GM11168 (cell line): ENCODE results near the gene CRYBA4.

Experiments used
- in situ Hi-C: fragments of 300-500 bp; cut with MboI; formaldehyde crosslinking; loops from one replicate; pipeline ENCODE4 v1.12.0; 2022; ENCODE audit warnings: low sequenced_read_pairs; ENCODE audit not compliant: unreplicated experiment

Gene CRYBA4

GRCh38 chr22:26658161-26658560, 36.4 kb downstream of the CRYBA4 start:
- in situ Hi-C loops: loop anchor here (25.0 kb wide), 1 partner anchor 271 kb away; no protein-coding TSS in a partner anchor

GRCh38 chr22:26658671-26659478, 37.1 kb downstream of the CRYBA4 start:
- in situ Hi-C loops: loop anchor here (25.0 kb wide), 1 partner anchor 272 kb away; no protein-coding TSS in a partner anchor

DNA sequence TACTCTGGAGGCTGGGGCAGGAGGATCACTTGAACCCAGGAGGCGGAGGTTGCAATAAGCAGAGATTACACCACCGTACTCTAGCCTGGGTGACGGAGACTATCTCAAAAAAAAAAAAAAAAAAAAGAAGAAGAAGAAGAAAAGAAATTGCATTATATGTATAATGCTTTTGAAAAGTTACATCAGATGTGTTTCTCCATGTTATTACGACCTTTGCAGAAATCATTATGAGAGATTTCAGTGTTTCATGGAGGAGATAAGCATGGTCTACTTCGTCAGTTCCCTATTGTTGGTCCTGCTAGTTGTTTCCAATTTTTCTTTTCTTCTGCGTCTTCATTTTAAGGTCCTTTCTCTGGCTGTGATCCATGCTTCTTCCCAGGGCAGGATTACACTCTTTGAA, 38.6 kb downstream of the CRYBA4 start:
- in situ Hi-C loops: loop anchor here (10.0 to 25.0 kb wide), 2 partner anchors 156 to 273 kb away; no protein-coding TSS in a partner anchor

GRCh38 chr22:26660961-26661578, 39.3 kb downstream of the CRYBA4 start:
- in situ Hi-C loops: loop anchor here (10.0 to 25.0 kb wide), 2 partner anchors 156 to 274 kb away; no protein-coding TSS in a partner anchor

DNA sequence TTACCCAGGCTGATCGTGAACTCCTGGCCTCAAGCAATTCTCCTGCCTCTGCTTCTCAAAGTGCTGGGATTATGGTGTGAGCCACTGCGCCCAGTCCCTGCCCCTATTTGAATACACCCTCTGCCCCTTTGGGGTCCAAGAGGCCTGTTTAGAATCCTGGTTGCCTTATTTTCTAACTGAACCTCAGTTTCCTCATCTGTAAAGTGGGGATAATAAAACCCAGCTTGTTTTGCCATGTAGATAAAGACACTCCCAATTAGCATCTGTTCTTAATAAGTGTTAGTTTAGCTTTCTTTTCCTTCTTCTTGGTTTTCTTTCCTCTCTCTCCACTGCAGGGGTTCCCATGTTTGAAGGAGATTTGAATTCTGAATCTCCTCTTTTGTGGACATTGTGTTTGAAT, 40.4 kb downstream of the CRYBA4 start:
- in situ Hi-C loops: loop anchor here (10.0 to 25.0 kb wide), 2 partner anchors 157 to 275 kb away; no protein-coding TSS in a partner anchor

DNA sequence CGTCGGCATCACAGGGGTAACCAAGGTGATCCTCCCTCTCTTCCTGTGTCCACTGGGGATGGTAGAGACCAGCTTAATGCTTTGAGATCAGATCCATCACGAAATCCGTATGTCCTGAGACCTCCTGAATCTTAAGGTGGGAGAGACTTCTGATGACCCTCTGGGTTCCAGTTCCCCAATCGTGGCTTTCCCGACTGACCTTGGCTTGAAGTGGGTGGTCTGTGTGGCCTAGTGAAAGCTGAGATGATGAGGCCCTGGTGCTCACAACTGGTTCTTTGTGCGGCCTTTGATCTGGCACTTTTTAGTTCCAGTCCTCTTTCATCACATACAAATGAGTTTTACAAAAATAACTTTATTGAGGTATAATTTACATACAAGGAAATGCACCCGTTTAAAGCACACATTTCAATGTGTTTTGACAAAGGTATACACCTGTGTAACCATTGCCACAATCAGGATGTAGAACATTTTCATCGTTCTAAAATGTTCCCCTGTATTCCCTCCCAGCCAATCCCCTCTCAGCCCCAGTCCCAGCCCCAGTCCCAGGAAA, 41.7 kb downstream of the CRYBA4 start:
- in situ Hi-C loops: loop anchor here (10.0 to 25.0 kb wide), 2 partner anchors 159 to 276 kb away; no protein-coding TSS in a partner anchor

- in situ Hi-C loops: loop anchor here (10.0 to 25.0 kb wide), 2 partner anchors 161 to 279 kb away; no protein-coding TSS in a partner anchor
These were observed 44.1 kb downstream of the CRYBA4 start for GRCh38 chr22:26665813-26666231.

DNA sequence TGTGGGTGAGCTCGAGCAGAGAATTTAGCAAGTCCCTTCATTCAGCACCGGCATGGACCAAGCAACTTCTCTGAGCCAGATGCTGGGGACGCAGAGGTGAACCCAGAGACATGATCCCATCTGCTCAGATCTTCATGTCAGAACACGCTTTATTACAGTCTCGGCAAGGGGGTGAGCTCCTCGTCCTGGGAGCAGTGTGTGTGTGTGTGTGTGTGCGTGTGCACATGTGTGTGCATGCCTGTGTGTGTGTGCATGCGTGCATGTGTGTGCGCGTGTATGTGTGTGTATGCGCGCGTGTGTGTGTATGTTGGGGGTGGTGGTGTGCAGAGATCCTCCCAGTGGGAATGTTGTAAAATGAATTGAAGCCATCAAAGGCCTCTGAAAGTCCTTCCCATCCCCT, 45.4 kb downstream of the CRYBA4 start:
- in situ Hi-C loops: loop anchor here (10.0 to 25.0 kb wide), 2 partner anchors 162 to 280 kb away; no protein-coding TSS in a partner anchor

GRCh38 chr22:26669060-26669481, 47.3 kb downstream of the CRYBA4 start:
- in situ Hi-C loops: loop anchor here (10.0 to 25.0 kb wide), 2 partner anchors 164 to 282 kb away; no protein-coding TSS in a partner anchor

- in situ Hi-C loops: loop anchor here (25.0 kb wide), 1 partner anchor 283 kb away; no protein-coding TSS in a partner anchor
These were observed 48.7 kb downstream of the CRYBA4 start for GRCh38 chr22:26670459-26670858.

DNA sequence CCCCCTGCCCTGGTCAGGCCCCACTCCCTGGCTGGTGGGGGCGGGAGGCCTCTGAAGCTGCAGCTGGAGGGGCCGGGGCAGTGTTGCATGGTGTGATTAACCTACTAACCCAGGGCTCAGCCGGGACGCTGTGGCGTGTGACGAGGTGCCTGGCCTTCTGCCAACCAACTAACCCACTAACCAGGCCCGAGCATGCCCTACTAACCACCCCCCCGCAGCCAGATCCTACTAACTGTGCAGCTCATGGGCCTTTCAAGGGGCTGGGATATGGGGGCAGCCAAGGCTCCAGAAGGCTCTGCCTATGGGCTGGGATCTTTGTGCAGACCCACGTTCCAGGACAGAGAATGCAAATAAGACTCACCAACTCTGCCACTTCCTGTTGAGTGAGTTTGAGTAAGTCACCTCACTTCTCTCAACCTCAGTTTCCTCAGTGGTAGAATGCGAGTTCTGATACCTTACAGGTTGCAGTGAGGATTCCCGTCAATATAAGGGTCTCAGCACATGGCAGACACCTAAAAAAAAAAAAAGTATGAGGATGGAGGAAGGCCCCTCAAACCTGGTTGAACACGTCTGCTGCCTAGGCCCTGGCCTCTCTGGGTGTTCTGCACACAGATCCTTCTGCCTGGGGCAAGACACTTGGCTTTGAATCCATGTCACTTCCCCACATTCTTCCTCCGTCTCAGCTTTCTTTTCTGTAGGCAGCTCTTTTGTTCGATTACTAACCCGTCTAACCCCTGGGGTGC, 49.7 kb downstream of the CRYBA4 start:
- in situ Hi-C loops: loop anchor here (25.0 kb wide), 1 partner anchor 284 kb away; no protein-coding TSS in a partner anchor

- in situ Hi-C loops: loop anchor here (25.0 kb wide), 1 partner anchor 285 kb away; no protein-coding TSS in a partner anchor
These were observed 50.3 kb downstream of the CRYBA4 start for GRCh38 chr22:26672060-26672471.

DNA sequence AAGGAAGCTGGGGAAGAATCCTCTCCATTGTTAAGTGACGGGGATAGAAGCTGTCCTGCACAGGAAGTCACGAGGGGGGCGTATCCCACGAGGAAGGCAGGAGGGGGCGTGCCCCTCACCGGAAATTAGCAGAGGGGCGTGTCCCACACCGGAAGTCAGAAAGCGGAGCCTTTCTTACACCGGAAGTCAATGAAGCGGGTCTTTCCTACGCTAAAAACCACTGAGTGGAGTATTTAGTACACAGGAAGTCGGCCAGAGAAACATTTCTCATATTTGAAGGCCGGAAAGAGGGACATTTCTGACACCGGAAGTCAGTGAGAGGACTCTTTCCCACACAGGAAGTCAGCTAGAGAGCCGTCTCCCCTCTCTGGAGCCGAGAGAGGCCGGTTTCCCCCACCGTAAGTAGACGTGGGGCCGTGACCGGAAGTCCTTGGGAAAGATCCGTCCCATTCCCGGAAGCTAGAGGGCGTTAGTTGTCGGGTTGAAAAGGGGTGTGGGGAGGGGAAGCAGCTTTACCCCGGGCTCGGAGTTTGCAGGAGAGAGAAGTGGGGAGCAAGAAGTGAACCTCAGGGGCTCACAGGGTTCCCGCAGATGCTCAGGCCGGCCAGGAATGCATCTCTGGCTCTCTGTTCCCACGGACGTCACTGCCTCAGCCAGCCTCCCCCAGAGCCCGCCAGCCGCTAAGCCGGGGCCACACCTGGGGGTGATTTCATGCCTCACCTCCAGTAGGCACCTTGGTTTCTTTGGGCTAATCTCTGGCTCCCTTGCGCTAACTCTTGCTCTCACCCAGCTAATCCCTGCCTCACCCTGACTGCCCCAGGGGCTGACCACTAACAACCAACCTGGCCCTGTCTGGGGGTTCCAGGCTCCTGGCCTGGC, 51.1 kb downstream of the CRYBA4 start:
- in situ Hi-C loops: loop anchor here (25.0 kb wide), 1 partner anchor 286 kb away; no protein-coding TSS in a partner anchor

- in situ Hi-C loops: loop anchor here (25.0 kb wide), 1 partner anchor 286 kb away; no protein-coding TSS in a partner anchor
These were observed 51.7 kb downstream of the CRYBA4 start for GRCh38 chr22:26673486-26673885.

- in situ Hi-C loops: loop anchor here (25.0 kb wide), 1 partner anchor 287 kb away; no protein-coding TSS in a partner anchor
These were observed 52.7 kb downstream of the CRYBA4 start for GRCh38 chr22:26674211-26675190.

- in situ Hi-C loops: no loop called here
These were observed 54.0 kb downstream of the CRYBA4 start for GRCh38 chr22:26675687-26676268.

DNA sequence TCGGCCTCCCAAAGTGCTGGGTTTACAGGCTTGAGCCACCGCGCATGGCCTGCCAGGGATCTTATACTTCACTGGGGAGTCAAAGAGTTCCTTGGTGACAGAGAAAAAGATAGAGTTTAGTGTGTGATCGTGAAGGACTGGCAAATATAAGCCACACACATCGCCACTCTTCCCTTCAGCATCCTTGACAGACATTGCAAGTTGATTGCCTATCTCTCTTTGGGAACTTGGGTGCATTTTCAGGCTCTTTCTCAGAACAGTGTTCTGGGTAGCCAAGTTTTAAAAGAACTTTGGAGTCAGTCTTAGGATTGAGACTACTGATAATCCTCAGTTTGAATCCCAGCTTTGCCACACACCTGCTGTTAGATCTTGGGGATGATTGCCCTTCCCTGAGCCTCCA, 55.5 kb downstream of the CRYBA4 start:
- in situ Hi-C loops: no loop called here
